ENCODE results near the gene PLEKHA6. TPM values are rescaled to one million over a fixed set of nuclear protein-coding genes. Genes with fewer than 3 reads are reported as not detected.

PLEKHA6 gene
- polyA plus RNA-seq, 1 experiment, result 4.2 TPM

DNA sequence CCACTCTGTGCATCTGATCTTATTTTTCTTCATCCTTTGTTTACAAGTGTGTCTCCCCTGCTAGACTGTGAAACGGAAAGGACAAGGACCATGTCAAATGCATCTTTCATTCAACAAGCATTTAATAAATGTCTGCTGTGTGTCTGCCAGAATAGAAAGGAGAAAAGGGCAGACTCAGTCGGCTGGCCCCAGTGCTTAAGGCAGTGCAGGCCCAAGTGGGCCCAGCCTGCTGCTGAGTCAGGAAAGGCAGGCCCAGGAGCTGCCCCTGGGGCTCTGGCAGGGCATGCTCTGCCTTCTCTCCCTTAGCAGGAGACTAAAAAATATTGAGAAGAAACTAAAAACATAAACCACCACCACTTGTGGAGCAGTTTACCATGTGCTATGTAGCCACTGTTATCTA is 38.1 kb downstream of the PLEKHA6 start:
- ChIA-PET POLR2A (no interaction called here), CTCF (interaction anchor here (1.0 to 2.6 kb wide), 4 partner anchors 15 to 115 kb away, joined by 3 to 10 read pairs (median 6); partner anchors contain the start of gene PLEKHA6)
- no peak overlapping the region for H3K4me3 ChIP-seq (ENCODE audit: low read depth, low read length)
- no peaks in the 10 kb centered on the region for H3K27me3 ChIP-seq (ENCODE audit: control insufficient read depth, insufficient read depth, low read length)
- no peaks in the 10 kb centered on the region for H3K36me3 ChIP-seq (ENCODE audit: control insufficient read depth, insufficient read depth, low read length)
- no peak for DNase-seq (ENCODE audit: low read depth)
- TF ChIP-seq, protein P1, sequence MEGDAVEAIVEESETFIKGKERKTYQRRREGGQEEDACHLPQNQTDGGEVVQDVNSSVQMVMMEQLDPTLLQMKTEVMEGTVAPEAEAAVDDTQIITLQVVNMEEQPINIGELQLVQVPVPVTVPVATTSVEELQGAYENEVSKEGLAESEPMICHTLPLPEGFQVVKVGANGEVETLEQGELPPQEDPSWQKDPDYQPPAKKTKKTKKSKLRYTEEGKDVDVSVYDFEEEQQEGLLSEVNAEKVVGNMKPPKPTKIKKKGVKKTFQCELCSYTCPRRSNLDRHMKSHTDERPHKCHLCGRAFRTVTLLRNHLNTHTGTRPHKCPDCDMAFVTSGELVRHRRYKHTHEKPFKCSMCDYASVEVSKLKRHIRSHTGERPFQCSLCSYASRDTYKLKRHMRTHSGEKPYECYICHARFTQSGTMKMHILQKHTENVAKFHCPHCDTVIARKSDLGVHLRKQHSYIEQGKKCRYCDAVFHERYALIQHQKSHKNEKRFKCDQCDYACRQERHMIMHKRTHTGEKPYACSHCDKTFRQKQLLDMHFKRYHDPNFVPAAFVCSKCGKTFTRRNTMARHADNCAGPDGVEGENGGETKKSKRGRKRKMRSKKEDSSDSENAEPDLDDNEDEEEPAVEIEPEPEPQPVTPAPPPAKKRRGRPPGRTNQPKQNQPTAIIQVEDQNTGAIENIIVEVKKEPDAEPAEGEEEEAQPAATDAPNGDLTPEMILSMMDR (IDR thresholded peaks at IDR 0.05; ENCODE audit: insufficient read depth, low read depth, low read length), result no peak

DNA sequence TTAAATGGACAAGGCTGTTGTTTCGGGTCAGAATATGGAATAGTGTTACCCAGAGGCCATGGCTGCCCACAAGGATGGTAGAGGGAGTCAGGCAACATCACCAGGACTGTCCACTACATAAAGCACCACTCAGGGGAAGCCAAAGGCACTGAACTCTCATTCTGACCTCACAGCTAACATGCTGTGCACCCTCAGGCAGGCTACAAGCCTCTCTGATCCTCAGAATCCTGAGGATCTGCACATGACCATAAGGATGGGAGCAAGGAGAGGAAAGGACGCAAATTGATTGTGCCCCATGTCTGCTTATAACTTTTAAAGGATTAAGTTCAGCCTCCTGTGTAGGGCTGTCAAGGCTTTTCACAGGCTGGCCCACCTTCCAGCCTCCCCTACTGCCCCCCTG is 38.7 kb downstream of the PLEKHA6 start:
- ChIA-PET POLR2A (no interaction called here), CTCF (interaction anchor here (1.4 to 2.2 kb wide), 3 partner anchors 42 to 159 kb away, joined by 5 to 10 read pairs (median 6); no protein-coding TSS in a partner anchor)
- no peak for DNase-seq (ENCODE audit: low read depth)
- no peaks in the 10 kb centered on the region for H3K27me3 ChIP-seq (ENCODE audit: control insufficient read depth, insufficient read depth, low read length)
- no peaks in the 10 kb centered on the region for H3K36me3 ChIP-seq (ENCODE audit: control insufficient read depth, insufficient read depth, low read length)
- TF ChIP-seq, protein P1 (IDR thresholded peaks at IDR 0.05; ENCODE audit: insufficient read depth, low read depth, low read length), result no peak
- H3K4me3 ChIP-seq (ENCODE audit: low read depth, low read length), result no peak overlapping the region

DNA sequence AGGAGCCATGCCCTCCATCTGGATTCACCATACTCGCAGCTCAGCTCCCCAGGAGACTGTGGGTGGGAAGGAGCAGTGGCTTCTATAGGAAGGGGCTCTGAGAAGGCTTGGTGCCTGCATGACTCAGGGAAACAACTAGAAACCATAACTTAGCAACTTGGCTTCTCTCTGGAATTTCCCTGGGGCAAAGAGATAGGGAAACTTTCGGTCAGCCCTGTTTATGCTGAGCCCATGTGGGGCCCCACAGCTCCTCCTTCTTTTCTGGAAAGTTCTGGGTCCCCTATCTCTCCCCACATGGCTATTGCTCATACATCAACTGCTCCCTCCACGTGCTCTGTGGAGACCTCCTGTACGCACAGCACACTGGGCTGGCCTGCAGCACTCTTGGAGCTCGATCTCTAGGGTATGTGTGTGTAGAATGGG is 39.3 kb downstream of the PLEKHA6 start:
- ChIA-PET CTCF (interaction anchor here (0.9 to 2.2 kb wide), 6 partner anchors 23 to 158 kb away, joined by 3 to 10 read pairs (median 4); partner anchors contain the start of gene PLEKHA6), POLR2A (interaction anchor here (0.6 kb wide), 1 partner anchor 68 kb away, joined by 3 read pairs; no protein-coding TSS in a partner anchor)
- Histone ChIP-seq H3K36me3 (ENCODE audit: control insufficient read depth, insufficient read depth, low read length) (no peaks in the 10 kb centered on the region), H3K4me3 (ENCODE audit: low read depth, low read length) (no peak overlapping the region), H3K27me3 (ENCODE audit: control insufficient read depth, insufficient read depth, low read length) (no peaks in the 10 kb centered on the region)
- TF ChIP-seq, protein P1 (IDR thresholded peaks at IDR 0.05; ENCODE audit: insufficient read depth, low read depth, low read length), result no peak
- peak; percentile 70 for DNase-seq (ENCODE audit: low read depth)

DNA sequence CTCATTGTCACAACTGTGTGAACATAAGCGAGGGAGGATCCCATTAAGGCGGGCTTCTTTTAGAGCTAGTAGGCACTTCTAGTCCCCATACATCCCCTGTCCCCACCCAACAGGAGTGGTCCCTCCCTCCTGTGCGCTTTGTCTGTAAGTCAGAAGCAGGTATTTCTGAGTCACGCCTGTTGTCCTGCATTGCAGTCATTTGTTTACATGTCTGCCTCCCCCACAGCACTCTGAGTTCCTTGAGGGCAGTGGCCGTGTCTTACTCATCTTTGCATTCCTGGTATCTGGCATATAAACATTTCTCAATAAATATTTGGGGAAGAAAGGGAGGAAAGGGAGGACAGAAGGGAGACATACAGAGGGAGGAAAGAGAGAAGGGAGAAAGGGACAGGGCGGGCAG is 40.3 kb downstream of the PLEKHA6 start:
- no peaks in the 10 kb centered on the region for H3K36me3 ChIP-seq (ENCODE audit: control insufficient read depth, insufficient read depth, low read length)
- DNase-seq (ENCODE audit: low read depth), result peak; percentile 91
- CTCF ChIA-PET, result interaction anchor here (0.9 to 2.2 kb wide), 8 partner anchors 24 to 157 kb away, joined by 3 to 10 read pairs (median 4); partner anchors contain the start of gene PLEKHA6
- no peaks in the 10 kb centered on the region for H3K27me3 ChIP-seq (ENCODE audit: control insufficient read depth, insufficient read depth, low read length)
- POLR2A ChIA-PET, result no interaction called here
- TF ChIP-seq, protein P1 (IDR thresholded peaks at IDR 0.05; ENCODE audit: insufficient read depth, low read depth, low read length), result no peak
- H3K4me3 ChIP-seq (ENCODE audit: low read depth, low read length), result no peak overlapping the region

DNA sequence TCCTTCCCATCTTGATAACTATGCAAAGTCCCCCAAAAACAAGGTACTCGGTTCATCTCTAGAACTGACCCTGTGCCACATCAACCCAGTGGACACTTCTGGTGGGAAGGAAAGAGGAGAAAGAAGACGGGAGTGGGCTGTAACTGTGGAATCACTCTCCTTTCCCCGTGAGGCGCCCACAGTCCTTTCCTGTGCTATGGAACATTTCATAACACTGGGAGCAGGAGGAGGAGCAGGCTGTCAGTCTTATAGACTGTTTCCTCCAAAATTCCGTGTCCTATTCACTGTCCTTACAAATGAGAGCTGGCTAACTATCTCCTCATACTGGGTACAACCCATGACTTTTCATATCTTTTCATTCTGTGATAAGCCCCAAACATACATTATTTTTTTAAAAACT is 40.7 kb downstream of the PLEKHA6 start:
- ChIA-PET POLR2A (no interaction called here), CTCF (interaction anchor here (1.0 to 2.2 kb wide), 4 partner anchors 44 to 112 kb away, joined by 4 to 10 read pairs (median 6); no protein-coding TSS in a partner anchor)
- Histone ChIP-seq H3K27me3 (ENCODE audit: control insufficient read depth, insufficient read depth, low read length) (no peaks in the 10 kb centered on the region), H3K36me3 (ENCODE audit: control insufficient read depth, insufficient read depth, low read length) (no peaks in the 10 kb centered on the region), H3K4me3 (ENCODE audit: low read depth, low read length) (no peak overlapping the region)
- TF ChIP-seq, protein P1 (IDR thresholded peaks at IDR 0.05; ENCODE audit: insufficient read depth, low read depth, low read length), result no peak
- DNase-seq (ENCODE audit: low read depth), result no peak
